ENCODE data around the gene EHBP1L1. TPM values are rescaled to one million over a fixed set of nuclear protein-coding genes. Genes with fewer than 3 reads are reported as not detected.

The EHBP1L1 gene
- total and polyA plus RNA-seq, 2 of the 8 experiments (the other 6 are each of a cell fraction or from before 2014, with no cell fraction given): 4.3 to 6.6 TPM

DNA sequence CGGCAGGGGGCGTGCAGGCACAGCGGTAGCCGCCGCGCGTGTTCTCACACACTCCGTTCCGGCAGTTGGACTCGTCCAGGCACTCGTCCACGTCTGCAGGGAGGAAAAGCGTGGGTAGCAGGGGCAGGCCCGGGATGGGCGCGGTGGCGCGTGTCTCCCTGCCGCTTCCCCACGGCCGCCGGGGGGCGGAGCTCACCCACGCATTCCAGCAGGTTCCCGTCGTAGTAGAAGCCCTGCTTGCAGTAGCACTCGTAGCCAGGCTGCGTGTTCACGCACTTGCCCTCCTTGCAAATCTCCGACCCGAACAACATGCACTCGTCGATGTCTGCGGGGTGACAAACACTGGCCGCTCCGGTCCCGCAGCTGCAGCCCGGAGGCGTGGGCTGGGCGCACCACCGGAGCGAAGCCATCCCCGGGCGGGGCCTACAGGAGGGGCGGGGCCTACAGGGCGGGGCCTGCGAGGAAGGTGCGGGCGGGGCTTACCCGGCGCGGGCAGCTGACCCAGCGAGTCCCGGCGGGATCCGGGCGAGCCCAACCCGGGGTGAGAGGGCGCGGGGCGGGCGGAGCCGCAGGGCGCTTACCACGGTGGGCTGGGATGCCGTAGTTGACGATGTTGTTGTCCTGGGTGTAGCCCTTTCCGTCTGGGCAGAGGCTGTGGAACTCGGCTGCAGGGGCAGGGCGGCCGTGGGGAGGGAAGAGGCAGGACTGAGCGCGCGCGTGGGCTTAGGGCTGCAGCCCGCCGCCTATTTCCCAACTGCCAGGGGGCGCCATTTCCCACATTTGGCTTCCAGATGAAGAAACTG, 35.4 kb upstream of the EHBP1L1 start:
- Histone ChIP-seq H3K56ac (replicated peaks; ENCODE audit: insufficient read length, low read depth, low read length) (no peak overlapping the region), H3K9me3 (ENCODE audit: insufficient read depth in 2 of 2, low read depth in 1 of 2, low read length in 1 of 2) (no peaks in the 10 kb centered on the region), H3K23ac (ENCODE audit: insufficient read length) (no peak overlapping the region), H4K20me1 (replicated peaks in 1 of 2; ENCODE audit: control insufficient read depth in 1 of 2, insufficient read depth in 2 of 2, low read length in 2 of 2) (peaks cover 3 to 18% of the 10 kb centered on the region in 2 experiments), H3K4ac (replicated peaks; ENCODE audit: insufficient read length, low read depth, low read length) (no peak overlapping the region), H4K91ac (replicated peaks; ENCODE audit: insufficient read length, low read length) (no peak overlapping the region), H3K14ac (ENCODE audit: insufficient read length) (no peak overlapping the region), H4K5ac (ENCODE audit: insufficient read length, low read depth, low read length) (peak overlapping the region; percentile 89), H3K4me1 (replicated peaks in 1 of 4; ENCODE audit: control insufficient read depth in 3 of 4, insufficient read depth in 4 of 4, low read length in 3 of 4) (peaks cover 0 to 9% (median 1%) of the 10 kb centered on the region in 4 experiments; a peak in 5 of 7 replicates), H3K4me2 (ENCODE audit: insufficient read depth in 1 of 2, low read depth in 2 of 2, low read length in 2 of 2) (peak overlapping the region; percentile 64 to 89), H3K18ac (ENCODE audit: extremely low read depth, low read length) (peak overlapping the region; percentile 95), H4K8ac (ENCODE audit: extremely low read depth, insufficient read depth, low read length) (peak overlapping the region; percentile 90), H2BK120ac (replicated peaks; ENCODE audit: low read depth, low read length) (no peak overlapping the region), H3K4me3 (ENCODE audit: extremely low read depth in 1 of 4, insufficient read depth in 2 of 4, low read depth in 3 of 4, low read length in 4 of 4) (peak overlapping the region; percentile 32 to 68 (median 46)), H2AFZ (ENCODE audit: low read length) (no peak overlapping the region; the same call in 1 of the 2 replicates), H2AK5ac (ENCODE audit: low read depth, low read length) (no peak overlapping the region), H3K36me3 (ENCODE audit: control insufficient read depth in 2 of 4, insufficient read depth in 4 of 4, low read length in 3 of 4) (peaks cover 0 to 4% (median 0%) of the 10 kb centered on the region in 4 experiments; a peak in 3 of 8 replicates), H2BK5ac (ENCODE audit: low read depth, low read length) (peak overlapping the region; percentile 78), H2BK12ac (ENCODE audit: low read depth, low read length) (peak overlapping the region; percentile 71; the same call in 1 of the 2 replicates), H3K9ac (replicated peaks in 1 of 4; ENCODE audit: extremely low read depth in 1 of 4, low read depth in 3 of 4, low read length in 3 of 4) (peak overlapping the region in 2 of 4 experiments; percentile 16 to 43; a peak in 1 of 7 replicates), H3K23me2 (ENCODE audit: low read depth, low read length) (peaks cover 19% of the 10 kb centered on the region), H2BK15ac (ENCODE audit: low read length) (peak overlapping the region; percentile 72; the same call in 1 of the 2 replicates), H2BK20ac (ENCODE audit: low read length) (no peak overlapping the region), H3K27ac (ENCODE audit: low read depth, low read length) (no peak overlapping the region), H3K79me1 (ENCODE audit: low read depth, low read length) (no peaks in the 10 kb centered on the region), H3K79me2 (ENCODE audit: control insufficient read depth in 1 of 2, insufficient read depth in 2 of 2, low read length in 2 of 2) (no peaks in the 10 kb centered on the region), H3K27me3 (replicated peaks in 1 of 4; ENCODE audit: control insufficient read depth in 3 of 4, extremely low read depth in 1 of 4, insufficient read depth in 3 of 4, low read length in 3 of 4) (peaks cover 0 to 37% (median 21%) of the 10 kb centered on the region in 4 experiments; a peak in 6 of 7 replicates)
- FAIRE-seq (no peak), DNase-seq (ENCODE audit: low read depth in 1 of 2, low spot score in 2 of 2) (peak in 1 of 2 experiments; percentile 98)
- POLR2A ChIA-PET (ENCODE audit: partially characterized antibody): interaction anchor here (0.6 to 5.2 kb wide), 26 partner anchors 8 to 662 kb away, joined by 3 to 62 read pairs (median 3); partner anchors contain the start of genes EHBP1L1, EHD1, FAM89B and MALAT1
- CTCF ChIA-PET (ENCODE audit: partially characterized antibody): interaction anchor here (0.6 to 10.5 kb wide), 36 partner anchors 8 to 382 kb away, joined by 3 to 284 read pairs (median 4); partner anchors contain the start of genes EHBP1L1, FAM89B, KCNK7 and LTBP3
- WGBS, 2 experiments (ENCODE audit: extremely low coverage in 1 of 2, insufficient coverage in 1 of 2, insufficient read length in 1 of 2, insufficient replicate concordance in 2 of 2, low coverage in 1 of 2, low lambda C conversion rate in 2 of 2, missing lambda C conversion rate in 1 of 2): 5% methylated on average over 28 of the region's 78 CpGs; no CpG with 5 or more reads in 1 of the 2 experiments
- TF ChIP-seq PHF8 (conservative IDR thresholded peaks at IDR 0.05; ENCODE audit: low read depth, low read length) (peak; percentile 73), SP4 (IDR thresholded peaks at IDR 0.05; ENCODE audit: low read length) (no peak), POLR2AphosphoS5 (IDR thresholded peaks at IDR 0.05; ENCODE audit: low read depth, low read length) (peak; percentile 68; the same call in 1 of the 2 replicates), POLR2A (IDR thresholded peaks at IDR 0.05; ENCODE audit: control extremely low read depth in 1 of 2, low read depth in 2 of 2, low read length in 2 of 2) (no peak; a peak in 1 of 3 replicates), TEAD4 (IDR thresholded peaks at IDR 0.05; ENCODE audit: low read depth, low read length) (peak; percentile 75), RBBP5 (IDR thresholded peaks at IDR 0.05; ENCODE audit: borderline replicate concordance, low read depth, low read length) (no peak), BACH1 (IDR thresholded peaks at IDR 0.05; ENCODE audit: low read length) (peak; percentile 89)
- TF ChIP-seq, protein P1, sequence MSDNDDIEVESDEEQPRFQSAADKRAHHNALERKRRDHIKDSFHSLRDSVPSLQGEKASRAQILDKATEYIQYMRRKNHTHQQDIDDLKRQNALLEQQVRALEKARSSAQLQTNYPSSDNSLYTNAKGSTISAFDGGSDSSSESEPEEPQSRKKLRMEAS (IDR thresholded peaks at IDR 0.05): peak; percentile 63
- TF ChIP-seq, protein P2, sequence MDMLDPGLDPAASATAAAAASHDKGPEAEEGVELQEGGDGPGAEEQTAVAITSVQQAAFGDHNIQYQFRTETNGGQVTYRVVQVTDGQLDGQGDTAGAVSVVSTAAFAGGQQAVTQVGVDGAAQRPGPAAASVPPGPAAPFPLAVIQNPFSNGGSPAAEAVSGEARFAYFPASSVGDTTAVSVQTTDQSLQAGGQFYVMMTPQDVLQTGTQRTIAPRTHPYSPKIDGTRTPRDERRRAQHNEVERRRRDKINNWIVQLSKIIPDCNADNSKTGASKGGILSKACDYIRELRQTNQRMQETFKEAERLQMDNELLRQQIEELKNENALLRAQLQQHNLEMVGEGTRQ (IDR thresholded peaks at IDR 0.05; ENCODE audit: low read length): peak; percentile 46; the same call in 1 of the 2 replicates
